Endometrium (tissue), 2 donors: ENCODE results near the gene RAD54L2.
A peak's percentile ranks its signal among the peaks of the same experiment; 100 is the strongest.
"Not testable (repeated sequence)": the region's sequence is repeated elsewhere in the genome, so short reads cannot be mapped to it uniquely, and the experiment has no call there.

ENCODE experiments used
- FAIRE-seq: peaks from 2 replicates; lab custom pipeline; 2012; peaks lifted over from hg19 to GRCh38; lab: Jason Lieb, UNC
- donor health status: control.
- donor health status: control.

RAD54L2 gene

GRCh38 chr3:51538459-51539290, at the start of gene RAD54L2:
TSS of gene RAD54L2 (plus strand) at chr3:51538719. CDS start at chr3:51590421, 51,702 bp downstream.
- no peak for FAIRE-seq

DNA sequence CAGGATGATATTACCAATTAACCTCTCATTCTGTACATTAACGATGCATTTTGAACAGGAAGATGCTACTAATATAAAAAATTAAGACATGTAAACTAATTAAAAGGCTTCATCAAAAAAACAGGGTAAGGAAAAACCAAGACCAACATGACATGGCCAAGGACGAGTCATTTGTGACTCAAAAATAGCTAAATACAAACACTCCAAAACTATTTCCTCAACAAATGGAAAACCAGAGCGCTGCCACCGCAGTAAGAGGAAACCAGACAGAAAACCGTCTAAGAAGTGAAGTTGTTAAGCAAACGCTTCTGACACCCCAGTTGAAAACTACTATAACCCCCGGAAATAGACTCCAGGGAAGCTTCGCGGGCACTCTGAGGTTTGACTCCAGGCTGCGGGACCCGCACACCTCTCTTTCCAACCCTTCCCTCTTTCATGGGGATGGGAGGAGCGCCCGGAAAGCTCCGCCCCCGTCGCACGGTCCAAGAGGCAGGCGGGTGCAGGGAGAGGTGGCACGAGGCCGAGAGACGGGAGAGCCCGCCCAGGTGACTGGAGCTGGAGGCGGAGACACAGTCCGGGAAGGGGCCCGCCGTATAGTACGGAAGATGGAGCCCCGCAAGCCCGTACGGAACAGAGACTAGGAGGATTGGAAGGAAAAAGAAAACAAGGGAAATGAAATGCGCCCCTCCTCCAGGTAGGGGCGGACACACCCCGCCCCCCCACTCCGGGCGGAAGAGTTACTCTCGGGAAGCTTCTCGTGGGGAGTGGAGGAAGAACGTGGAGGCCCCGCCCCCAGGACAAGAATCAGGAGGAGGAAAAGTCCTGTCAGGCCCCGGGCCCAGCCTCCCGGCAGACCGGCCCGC, 39.4 kb upstream of the RAD54L2 start:
- FAIRE-seq: peak; percentile 95

DNA sequence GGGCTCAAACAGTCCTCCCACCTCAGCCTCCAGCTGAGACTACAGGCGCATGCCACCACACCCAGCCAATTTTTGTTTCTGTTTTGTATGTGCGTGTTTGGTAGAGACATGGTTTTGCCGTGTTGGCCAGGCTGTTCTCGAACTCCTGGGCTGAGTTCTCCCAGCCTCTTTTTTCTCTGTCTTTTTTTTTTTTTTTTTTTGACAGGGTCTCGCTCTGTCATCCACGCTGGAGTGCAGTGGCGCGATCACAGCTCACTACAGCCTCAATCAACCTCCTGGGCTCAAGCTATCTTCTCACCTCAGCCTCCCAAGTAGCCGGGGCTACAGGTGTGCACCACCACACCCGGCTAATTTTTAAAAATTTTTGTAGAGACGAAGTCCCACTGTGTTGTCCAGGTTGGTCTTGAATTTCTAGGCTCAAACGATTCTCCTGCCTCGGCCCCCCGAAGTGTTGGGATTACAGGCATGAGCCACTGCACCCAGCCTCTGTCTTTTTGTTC, 37.8 kb upstream of the RAD54L2 start:
- no peak for FAIRE-seq

GRCh38 chr3:51501833-51502561, 36.5 kb upstream of the RAD54L2 start:
- peak; percentile 45 for FAIRE-seq

GRCh38 chr3:51502562-51502910, 36.0 kb upstream of the RAD54L2 start:
- FAIRE-seq: no peak

DNA sequence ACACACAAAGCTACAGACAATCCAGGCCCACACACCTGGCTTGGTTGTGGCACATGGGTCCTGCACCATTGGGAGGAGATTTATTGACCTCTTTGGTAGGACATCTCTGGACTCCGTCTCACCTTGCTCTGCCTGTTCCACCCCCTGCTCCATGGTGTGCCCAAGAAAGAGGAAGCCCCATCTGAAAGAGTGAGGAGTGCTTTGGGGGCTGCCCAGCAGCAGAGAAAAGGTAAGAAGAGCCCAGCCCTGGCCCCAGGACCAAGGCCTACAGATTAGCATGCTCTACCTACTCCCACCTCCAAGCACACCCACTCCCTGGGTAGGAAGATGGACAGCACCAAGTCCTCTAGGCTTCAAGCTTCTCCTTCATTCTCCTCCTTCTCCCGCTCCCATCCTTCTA, 35.5 kb upstream of the RAD54L2 start:
- FAIRE-seq: no peak

DNA sequence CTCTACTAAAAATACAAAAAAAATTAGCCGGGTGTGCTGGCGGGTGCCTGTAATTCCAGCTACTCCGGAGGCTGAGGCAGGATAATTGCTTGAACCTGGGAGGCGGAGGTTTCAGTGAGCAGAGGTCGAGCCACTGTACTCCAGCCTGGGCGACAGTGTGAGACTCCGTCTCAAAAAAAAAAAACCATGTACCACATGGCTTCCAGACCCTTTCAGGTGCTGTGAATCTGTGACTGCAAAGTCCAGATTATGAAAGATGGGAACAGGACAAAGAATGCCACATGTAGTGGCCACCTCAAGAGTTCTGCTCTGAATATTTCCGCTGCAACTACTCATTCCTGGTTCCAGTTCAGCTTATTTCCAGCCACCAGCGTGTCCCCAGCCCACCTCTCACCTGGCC, 30.3 kb upstream of the RAD54L2 start:
- FAIRE-seq: no peak

- FAIRE-seq: no peak
Observed at GRCh38 chr3:51510996-51511395, 27.5 kb upstream of the RAD54L2 start.

DNA sequence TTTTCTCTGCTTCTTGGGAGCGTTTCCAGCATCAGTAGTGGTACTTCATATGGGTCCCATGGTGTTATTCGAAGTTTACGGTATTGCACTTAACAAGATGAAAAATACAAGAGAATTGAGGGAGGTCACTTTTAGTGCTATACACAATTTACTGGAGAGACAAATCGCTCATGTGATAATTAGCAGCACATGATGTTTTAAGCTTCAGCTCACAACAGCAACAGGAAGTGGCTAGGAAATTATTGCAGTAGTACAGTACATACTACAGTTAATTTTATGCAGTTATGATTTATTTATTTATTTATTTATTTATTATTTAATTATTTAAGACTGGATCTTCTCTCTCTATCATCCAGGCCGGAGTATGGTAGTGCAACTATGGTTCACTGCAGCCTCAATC, 24.3 kb upstream of the RAD54L2 start:
- FAIRE-seq: no peak

DNA sequence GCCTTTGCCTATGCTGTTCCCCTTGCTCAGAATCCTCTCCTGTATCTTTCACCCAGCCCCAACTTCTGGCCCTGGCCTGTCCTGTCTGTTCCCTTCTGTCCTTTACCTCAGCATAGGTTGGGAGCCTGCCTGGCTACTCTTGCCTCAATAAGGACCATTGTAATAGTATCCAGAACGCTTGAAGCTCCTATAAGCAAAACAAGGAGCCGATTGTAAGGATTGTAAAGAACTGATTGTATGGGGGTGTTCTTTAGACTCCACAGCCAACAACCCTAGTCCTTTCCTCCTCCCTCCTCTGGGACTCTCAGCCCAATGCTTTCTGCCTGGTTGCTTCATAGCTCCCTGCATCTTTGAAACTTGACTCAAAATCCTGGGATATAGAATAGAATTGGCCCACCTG, 18.7 kb upstream of the RAD54L2 start:
- FAIRE-seq: no peak

- FAIRE-seq: not testable (repeated sequence)
Observed at GRCh38 chr3:51520906-51521730, 17.4 kb upstream of the RAD54L2 start.

- no peak for FAIRE-seq
Observed at GRCh38 chr3:51522273-51522962, 16.1 kb upstream of the RAD54L2 start.

GRCh38 chr3:51524874-51525273, 13.6 kb upstream of the RAD54L2 start:
- not testable (repeated sequence) for FAIRE-seq

DNA sequence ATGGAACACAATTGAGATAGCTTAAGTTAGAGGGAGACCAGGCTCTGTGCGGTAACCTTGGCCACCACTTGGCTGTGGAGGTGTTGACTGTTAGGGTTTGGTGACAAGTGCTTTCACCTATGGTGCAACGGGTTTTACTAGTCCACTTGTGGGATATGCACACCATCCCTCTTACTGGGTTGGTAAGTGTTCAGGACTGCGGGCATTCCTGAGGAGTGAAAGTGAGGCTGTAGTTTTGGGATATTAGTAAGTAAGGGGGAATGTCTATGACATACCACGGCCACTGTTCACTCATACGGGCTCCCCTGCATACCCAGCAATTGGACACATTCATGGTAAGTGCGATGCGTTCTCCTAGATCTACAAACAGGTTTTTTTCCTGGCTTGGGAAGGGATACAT, 8.0 kb upstream of the RAD54L2 start:
- no peak for FAIRE-seq

GRCh38 chr3:51535146-51536019, 3.1 kb upstream of the RAD54L2 start:
- no peak for FAIRE-seq

GRCh38 chr3:51537631-51538030, 888 bp upstream of the RAD54L2 start:
- FAIRE-seq: not testable (repeated sequence)

- no peak for FAIRE-seq
Observed at GRCh38 chr3:51538115-51538458, 432 bp upstream of the RAD54L2 start.

- FAIRE-seq: no peak
Observed at GRCh38 chr3:51539291-51539941, 897 bp downstream of the RAD54L2 start.

DNA sequence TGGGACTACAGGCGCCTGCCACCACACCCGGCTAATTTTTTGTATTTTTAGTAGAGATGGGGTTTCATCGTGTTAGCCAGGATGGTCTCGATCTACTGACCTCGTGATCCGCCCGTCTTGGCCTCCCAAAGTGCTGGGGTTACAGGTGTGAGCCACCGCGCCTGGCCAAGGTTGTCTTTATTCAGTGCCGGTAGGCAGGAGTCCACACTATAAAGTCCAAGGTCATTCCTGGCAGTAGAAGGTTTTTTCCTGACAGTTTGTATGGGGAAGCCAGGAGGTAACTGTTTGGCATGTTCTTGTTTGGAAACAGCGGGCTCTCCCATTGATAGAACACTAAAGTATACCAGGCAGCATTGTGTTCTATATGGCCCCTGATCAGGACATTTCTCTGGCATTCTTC, 4.1 kb downstream of the RAD54L2 start:
- FAIRE-seq: not testable (repeated sequence)
